NOMO-1 treated with dmso at 0.1 percent for 144 hours (cell line): ENCODE measurements around the gene SLC22A23.

Experiments
- DNase-seq: peaks from one replicate; lab custom pipeline; 2025; ENCODE audit not compliant: unreplicated experiment; lab: John Stamatoyannopoulos, UW

Gene SLC22A23

GRCh38 chr6:3231247-3232016 lies 225.4 kb downstream of the SLC22A23 start:
- DNase-seq: no peak

GRCh38 chr6:3230900-3231246 lies 226.0 kb downstream of the SLC22A23 start:
- DNase-seq: no peak

GRCh38 chr6:3230256-3230882 lies 226.5 kb downstream of the SLC22A23 start:
- DNase-seq: no peak

GRCh38 chr6:3229566-3230178 lies 227.2 kb downstream of the SLC22A23 start:
- DNase-seq: no peak

- no peak for DNase-seq
Observed at GRCh38 chr6:3228771-3229565, 227.9 kb downstream of the SLC22A23 start.

- no peak for DNase-seq
Observed at GRCh38 chr6:3228046-3228671, 228.7 kb downstream of the SLC22A23 start.

- no peak for DNase-seq
Observed at GRCh38 chr6:3227363-3228045, 229.3 kb downstream of the SLC22A23 start, which contains the start of gene TUBB2B. TSS of gene TUBB2B (minus strand) at chr6:3227653. CDS start at chr6:3227543, 110 bp downstream.

- DNase-seq: no peak
Observed at GRCh38 chr6:3226481-3227362, 230.1 kb downstream of the SLC22A23 start.

- no peak for DNase-seq
Observed at GRCh38 chr6:3226042-3226441, 230.8 kb downstream of the SLC22A23 start.

GRCh38 chr6:3222506-3223038 lies 234.3 kb downstream of the SLC22A23 start:
- DNase-seq: no peak

GRCh38 chr6:3221578-3221977 lies 235.3 kb downstream of the SLC22A23 start:
- DNase-seq: no peak

GRCh38 chr6:3220366-3220765 lies 236.5 kb downstream of the SLC22A23 start:
- no peak for DNase-seq
